ENCODE results near the gene SULT1A3. TPM values are rescaled to one million over a fixed set of nuclear protein-coding genes. Genes with fewer than 3 reads are reported as not detected.

The SULT1A3 gene
- total and polyA plus RNA-seq, 2 of the 8 experiments (the other 6 are each of a cell fraction or from before 2014, with no cell fraction given), result 1.9 to 13.8 TPM

- no peak overlapping the region for H3K9ac ChIP-seq (replicated peaks in 1 of 4; ENCODE audit: extremely low read depth in 1 of 4, low read depth in 3 of 4, low read length in 3 of 4)
- no peaks in the 10 kb centered on the region for H3K79me2 ChIP-seq (ENCODE audit: control insufficient read depth in 1 of 2, insufficient read depth in 2 of 2, low read length in 2 of 2)
- H3K4ac ChIP-seq (replicated peaks; ENCODE audit: insufficient read length, low read depth, low read length), result no peak overlapping the region
- H3K4me1 ChIP-seq (replicated peaks in 1 of 4; ENCODE audit: control insufficient read depth in 3 of 4, insufficient read depth in 4 of 4, low read length in 3 of 4), result no peaks in the 10 kb centered on the region
- no peak overlapping the region for H2BK12ac ChIP-seq (ENCODE audit: low read depth, low read length)
- no peak overlapping the region for H2BK15ac ChIP-seq (ENCODE audit: low read length)
- no peak overlapping the region for H4K5ac ChIP-seq (ENCODE audit: insufficient read length, low read depth, low read length)
- H2BK20ac ChIP-seq (ENCODE audit: low read length), result no peak overlapping the region
- no peak overlapping the region for H2AFZ ChIP-seq (ENCODE audit: low read length)
- ChIA-PET POLR2A (ENCODE audit: partially characterized antibody) (interaction anchor here (0.6 kb wide), 1 partner anchor 267 kb away, joined by 3 read pairs; no protein-coding TSS in a partner anchor), CTCF (ENCODE audit: partially characterized antibody) (interaction anchor here (2.5 kb wide), 1 partner anchor 10 kb away, joined by 7 read pairs; no protein-coding TSS in a partner anchor)
- no peaks in the 10 kb centered on the region for H4K20me1 ChIP-seq (replicated peaks in 1 of 2; ENCODE audit: control insufficient read depth in 1 of 2, insufficient read depth in 2 of 2, low read length in 2 of 2)
- 89% methylated on average over 7 of the region's 7 CpGs; no CpG with 5 or more reads in 1 of the 2 experiments for WGBS, 2 experiments (ENCODE audit: extremely low coverage in 1 of 2, insufficient coverage in 1 of 2, insufficient read length in 1 of 2, insufficient replicate concordance in 2 of 2, low coverage in 1 of 2, low lambda C conversion rate in 2 of 2, missing lambda C conversion rate in 1 of 2)
- no peak overlapping the region for H3K18ac ChIP-seq (ENCODE audit: extremely low read depth, low read length)
- H3K9me3 ChIP-seq (ENCODE audit: insufficient read depth in 2 of 2, low read depth in 1 of 2, low read length in 1 of 2), result 0 out of 4 replicates have a peak, but pooled peaks cover 0 to 5% of the 10 kb centered on the region in 2 experiments
- H3K4me3 ChIP-seq (ENCODE audit: extremely low read depth in 1 of 4, insufficient read depth in 2 of 4, low read depth in 3 of 4, low read length in 4 of 4), result no peak overlapping the region
- DNase-seq (ENCODE audit: low read depth in 1 of 2, low spot score in 2 of 2), result no peak
- no peak overlapping the region for H2AK5ac ChIP-seq (ENCODE audit: low read depth, low read length)
- H4K8ac ChIP-seq (ENCODE audit: extremely low read depth, insufficient read depth, low read length), result no peak overlapping the region
- H3K27ac ChIP-seq (ENCODE audit: low read depth, low read length), result no peak overlapping the region
- H4K91ac ChIP-seq (replicated peaks; ENCODE audit: insufficient read length, low read length), result no peak overlapping the region
- H3K56ac ChIP-seq (replicated peaks; ENCODE audit: insufficient read length, low read depth, low read length), result no peak overlapping the region
- FAIRE-seq, result no peak
- no peaks in the 10 kb centered on the region for H3K79me1 ChIP-seq (ENCODE audit: low read depth, low read length)
- H3K4me2 ChIP-seq (ENCODE audit: insufficient read depth in 1 of 2, low read depth in 2 of 2, low read length in 2 of 2), result no peak overlapping the region
- H2BK5ac ChIP-seq (ENCODE audit: low read depth, low read length), result no peak overlapping the region
- H3K23ac ChIP-seq (ENCODE audit: insufficient read length), result no peak overlapping the region
- no peaks in the 10 kb centered on the region; a peak in 2 of 7 replicates for H3K27me3 ChIP-seq (replicated peaks in 1 of 4; ENCODE audit: control insufficient read depth in 3 of 4, extremely low read depth in 1 of 4, insufficient read depth in 3 of 4, low read length in 3 of 4)
- H2BK120ac ChIP-seq (replicated peaks; ENCODE audit: low read depth, low read length), result no peak overlapping the region
- H3K23me2 ChIP-seq (ENCODE audit: low read depth, low read length), result no peaks in the 10 kb centered on the region
- no peak overlapping the region for H3K14ac ChIP-seq (ENCODE audit: insufficient read length)
- no peaks in the 10 kb centered on the region for H3K36me3 ChIP-seq (ENCODE audit: control insufficient read depth in 2 of 4, insufficient read depth in 4 of 4, low read length in 3 of 4)
- TF ChIP-seq TAF1 (IDR thresholded peaks at IDR 0.05; ENCODE audit: low read depth, low read length) (no peak), ATF2 (IDR thresholded peaks at IDR 0.05; ENCODE audit: low read length) (no peak), PHF8 (conservative IDR thresholded peaks at IDR 0.05; ENCODE audit: low read depth, low read length) (no peak), RBBP5 (IDR thresholded peaks at IDR 0.05; ENCODE audit: borderline replicate concordance, low read depth, low read length) (no peak), CTBP2 (IDR thresholded peaks at IDR 0.05; ENCODE audit: borderline replicate concordance, insufficient read depth, insufficient read length, low read length) (no peak), RAD21 (IDR thresholded peaks at IDR 0.05 in 1 of 2, conservative IDR thresholded peaks at IDR 0.05 in 1 of 2; ENCODE audit: low read depth in 2 of 2, low read length in 2 of 2) (no peak), BACH1 (IDR thresholded peaks at IDR 0.05; ENCODE audit: low read length) (no peak), CEBPB (IDR thresholded peaks at IDR 0.05; ENCODE audit: low read depth, low read length) (no peak), TAF7 (optimal IDR thresholded peaks at IDR 0.05; ENCODE audit: borderline replicate concordance, low read depth, low read length) (no peak), SAP30 (IDR thresholded peaks at IDR 0.05; ENCODE audit: insufficient read depth, insufficient replicate concordance, low read length) (no peak), ASH2L (IDR thresholded peaks at IDR 0.05; ENCODE audit: low read length) (no peak)
Measured at GRCh38 chr16:30151091-30151490, 48.0 kb upstream of the SULT1A3 start.
